Activated CD8-positive, alpha-beta memory T cell treated with anti-CD3 and anti-CD28 coated beads, Interleukin-2, amount 50 U/mL, for 48 hours (primary cell): ENCODE results near the gene ARAP3.

ENCODE experiments used
- DNase-seq: peaks from one replicate; pipeline ENCODE4 v3.0.0-alpha.2; 2020

The ARAP3 gene

DNA sequence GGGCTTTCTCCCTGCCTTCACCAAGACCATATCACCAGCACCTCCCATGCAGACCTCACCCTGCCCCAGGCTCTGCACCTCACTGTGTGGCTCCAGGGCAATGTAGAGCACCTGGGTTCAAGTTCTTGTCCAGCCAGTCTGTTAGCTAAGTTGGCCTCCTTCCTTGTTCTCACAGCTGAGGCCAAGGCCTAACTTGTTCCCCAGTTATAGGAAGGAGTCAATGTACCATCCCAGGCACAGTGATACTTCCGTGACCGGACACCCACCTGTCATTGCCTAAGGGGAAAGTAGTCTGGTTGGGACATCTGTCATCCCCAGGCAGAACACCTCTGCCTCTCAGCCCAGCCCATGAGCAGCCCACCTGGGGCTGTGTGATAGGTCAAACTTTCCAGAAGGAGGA, 14.4 kb upstream of the ARAP3 start:
- DNase-seq: no peak

DNA sequence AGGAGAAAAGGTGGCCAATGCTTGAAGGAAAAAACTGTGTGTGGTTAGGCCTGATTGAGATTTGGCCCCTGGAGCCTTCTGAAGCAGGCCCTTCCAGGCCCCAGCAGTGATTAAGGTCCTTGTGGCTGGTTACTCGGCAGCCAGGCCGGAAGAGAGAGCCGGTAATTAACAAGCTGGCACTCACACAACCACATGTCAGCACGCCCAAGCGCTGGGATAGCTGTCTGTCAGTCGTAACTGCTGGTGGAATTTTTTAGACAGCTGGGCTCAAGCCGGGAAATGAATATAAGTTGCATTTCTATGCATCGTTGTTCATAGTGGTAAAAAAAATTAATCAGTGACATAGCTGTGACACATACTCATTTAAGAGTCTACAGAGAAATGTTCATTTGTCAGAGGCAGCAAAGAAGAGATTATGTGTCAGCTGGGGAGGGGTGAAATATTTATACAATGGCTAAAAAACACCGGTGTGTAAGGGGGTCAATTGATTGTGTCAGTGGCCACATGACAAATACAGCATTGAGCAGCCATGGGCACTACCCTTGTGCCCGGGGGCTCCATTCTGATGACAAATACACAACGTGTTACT, 13.7 kb upstream of the ARAP3 start:
- DNase-seq: no peak

DNA sequence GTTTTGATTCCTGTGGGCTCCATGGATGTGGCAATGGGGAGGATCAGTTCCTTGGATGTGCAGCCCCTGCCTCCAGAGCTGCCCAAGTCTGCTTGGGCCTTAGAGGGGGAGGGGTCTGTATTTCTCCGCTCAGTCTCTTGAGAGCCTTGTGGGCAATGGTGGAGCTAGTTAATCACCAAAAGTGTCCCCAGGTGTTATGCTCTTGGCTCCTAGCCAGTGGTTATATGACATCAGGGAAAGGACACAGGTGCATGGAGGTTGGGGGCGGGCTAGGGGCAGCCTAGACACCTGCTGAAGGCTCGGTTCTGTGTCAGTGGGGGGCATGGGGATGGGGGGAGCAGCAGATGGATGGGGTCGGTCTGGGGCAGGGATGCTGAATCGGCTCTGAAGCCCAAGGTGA, 12.4 kb upstream of the ARAP3 start:
- DNase-seq: no peak

DNA sequence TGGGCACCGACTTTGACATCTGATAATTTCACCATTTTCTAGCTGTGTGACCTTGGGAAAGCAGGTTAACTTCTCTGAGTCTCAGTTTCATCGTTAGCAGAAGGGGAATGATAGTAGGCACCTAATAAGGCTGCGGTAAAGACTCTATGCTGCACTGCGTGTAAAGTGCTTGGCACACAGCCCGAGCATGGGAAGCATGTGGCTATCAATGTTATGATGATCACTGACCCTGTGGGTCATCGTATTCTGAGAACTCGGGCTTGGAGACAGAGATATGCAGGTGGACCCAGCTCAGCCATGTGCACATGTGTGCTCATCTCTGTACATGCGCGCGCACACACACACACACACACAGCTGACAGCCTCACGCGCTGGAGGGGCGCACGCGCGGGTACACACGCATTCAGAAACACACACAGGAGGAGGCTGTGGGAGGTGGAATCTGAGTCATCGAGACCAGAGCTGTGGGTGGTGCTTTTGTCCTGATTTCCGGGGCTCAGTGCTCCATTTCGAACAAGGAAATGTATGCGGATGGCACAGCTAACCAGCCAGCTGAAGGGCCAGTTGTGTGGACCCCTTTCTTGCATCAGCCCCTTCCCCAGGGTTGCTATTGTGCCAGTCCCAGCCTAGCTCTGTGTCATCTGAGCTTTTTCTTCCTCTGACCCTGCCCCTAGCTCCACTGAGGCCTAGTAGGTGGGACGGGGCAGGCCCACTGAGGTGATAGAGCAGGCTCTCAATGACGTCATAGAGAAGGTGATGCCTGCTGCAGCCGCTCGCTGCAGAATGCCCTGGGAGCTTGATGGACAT, 11.1 kb upstream of the ARAP3 start:
- DNase-seq: peak; percentile 82

DNA sequence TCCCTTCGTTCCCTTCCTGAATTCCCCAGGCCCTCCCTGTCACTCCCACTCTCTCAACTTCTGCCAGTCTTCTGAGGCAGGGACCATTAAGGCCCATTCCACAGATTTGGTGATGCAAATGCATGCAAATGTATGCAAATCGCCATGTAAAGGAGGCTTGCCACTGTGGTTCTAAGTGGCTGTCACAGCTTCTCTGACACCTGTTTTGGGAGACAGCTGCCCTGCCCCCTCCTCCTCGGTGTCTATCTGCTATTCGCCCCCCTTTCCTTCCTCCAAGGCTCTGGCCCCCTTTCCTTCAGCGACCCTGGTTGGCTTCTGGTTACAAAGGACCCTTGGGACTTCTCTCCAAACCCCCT, 10.5 kb upstream of the ARAP3 start:
- DNase-seq: no peak

DNA sequence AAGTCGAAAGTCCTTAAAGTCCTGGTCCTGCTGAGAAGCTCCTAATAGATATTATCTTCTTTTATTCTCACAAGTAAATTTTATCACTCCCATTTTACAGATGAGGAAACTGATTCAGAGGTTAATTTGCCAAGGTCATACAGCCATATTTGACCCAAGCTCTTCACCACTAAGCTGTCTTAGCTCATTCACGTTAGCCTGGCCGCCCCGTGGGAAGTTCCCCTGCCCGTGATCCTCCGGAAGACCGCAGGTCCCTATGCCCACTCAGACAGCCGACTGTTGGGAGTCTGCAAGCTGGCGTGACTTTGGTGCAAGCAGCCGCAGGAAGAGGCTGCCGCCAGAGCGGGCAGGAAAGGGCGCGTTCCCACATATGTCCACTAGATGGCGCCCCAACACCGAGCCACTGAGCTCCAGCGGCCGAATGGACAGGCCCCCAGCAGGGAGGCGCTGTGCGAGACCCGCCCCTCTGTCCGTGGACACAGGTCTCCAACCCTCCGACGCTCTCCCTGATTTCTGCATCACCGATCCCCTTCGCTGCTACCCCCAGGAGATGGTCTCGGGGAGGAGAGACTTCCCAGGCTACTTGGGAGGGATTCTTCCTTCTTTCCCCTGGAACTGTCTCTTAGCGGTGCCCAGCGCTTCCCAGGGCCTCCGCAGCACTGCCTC, 10.0 kb upstream of the ARAP3 start:
- DNase-seq: peak; percentile 98

DNA sequence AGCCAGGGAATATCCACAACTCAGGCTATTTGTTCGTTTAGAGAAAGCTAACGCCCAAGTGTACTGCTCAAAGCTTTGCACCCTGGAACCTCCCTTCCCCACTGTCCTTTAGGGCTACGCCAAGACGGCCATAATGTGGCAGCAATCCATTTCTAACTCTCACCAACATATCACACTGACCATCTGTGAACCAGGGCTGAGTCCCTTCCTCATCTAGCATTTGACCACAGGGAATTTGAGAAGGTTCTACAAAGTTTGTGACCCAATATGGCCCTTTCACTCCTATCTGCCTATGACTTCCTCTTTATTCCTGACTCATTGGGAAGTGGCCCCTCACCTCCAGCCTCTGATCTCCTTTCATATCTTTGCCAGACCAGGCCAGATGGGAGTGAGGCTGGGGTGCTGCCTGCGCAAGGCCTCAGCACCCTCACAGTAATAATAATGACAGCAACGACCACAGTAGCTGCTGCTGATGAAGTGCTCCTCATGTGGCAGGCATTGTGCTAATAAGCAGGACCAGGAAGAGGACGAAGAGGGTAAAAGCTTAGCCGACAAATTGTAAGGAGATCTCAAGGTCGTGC, 9.3 kb upstream of the ARAP3 start:
- no peak for DNase-seq

DNA sequence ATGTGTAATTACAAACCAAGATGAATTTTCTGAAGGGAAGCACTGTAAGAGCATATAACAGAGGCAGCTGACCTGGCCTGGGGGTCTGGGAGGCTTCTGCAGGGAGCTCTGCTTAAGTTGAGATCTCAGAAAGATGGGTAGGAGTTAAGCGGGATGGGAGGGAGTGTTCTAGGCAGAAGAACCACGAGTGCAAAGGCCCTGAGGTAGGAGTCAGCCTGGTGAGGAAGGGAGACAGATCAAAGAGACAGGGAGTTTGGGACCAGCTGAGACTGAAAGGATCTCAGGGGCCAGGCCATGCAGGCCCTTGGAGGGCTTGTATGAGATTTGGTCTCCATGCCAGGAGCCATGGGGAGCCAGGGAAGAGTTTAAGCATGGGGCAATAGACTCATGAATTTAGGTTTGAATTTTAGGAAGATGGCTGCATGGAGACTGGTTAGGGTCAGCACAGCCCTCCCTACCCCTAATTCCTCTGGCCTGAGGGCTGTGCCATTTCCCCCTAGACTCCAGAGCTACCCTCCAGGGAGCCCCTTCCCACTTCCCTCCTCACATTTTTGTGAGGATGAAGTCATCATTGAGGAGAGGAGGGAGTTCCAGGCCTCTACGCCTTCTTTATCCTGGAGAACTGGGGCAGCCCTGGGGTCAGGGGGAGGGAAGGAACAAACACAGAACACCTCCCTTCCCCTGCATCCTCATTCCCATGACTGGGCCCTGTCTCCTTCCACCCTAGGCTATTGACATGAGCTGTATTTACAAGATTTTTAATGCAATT, 4.8 kb upstream of the ARAP3 start:
- no peak for DNase-seq

DNA sequence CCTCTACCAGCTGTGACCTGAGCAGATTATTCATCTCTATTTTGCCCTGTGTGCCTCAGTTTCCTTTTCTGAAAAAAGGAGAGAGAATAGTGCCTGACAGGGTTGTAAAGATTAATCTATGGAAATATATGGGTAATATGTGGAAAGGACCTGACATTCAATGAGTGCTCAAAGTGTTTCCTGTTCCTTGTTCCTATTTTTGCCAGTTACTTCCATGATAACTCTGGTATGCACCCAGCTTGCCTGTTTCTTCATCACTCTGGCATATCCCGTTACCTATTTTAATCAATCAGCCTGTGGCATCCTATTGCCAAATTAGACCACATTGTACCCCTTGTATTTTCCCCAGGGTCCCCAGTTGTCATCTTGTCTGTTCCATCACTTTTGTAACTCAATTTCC, 3.6 kb upstream of the ARAP3 start:
- no peak for DNase-seq

DNA sequence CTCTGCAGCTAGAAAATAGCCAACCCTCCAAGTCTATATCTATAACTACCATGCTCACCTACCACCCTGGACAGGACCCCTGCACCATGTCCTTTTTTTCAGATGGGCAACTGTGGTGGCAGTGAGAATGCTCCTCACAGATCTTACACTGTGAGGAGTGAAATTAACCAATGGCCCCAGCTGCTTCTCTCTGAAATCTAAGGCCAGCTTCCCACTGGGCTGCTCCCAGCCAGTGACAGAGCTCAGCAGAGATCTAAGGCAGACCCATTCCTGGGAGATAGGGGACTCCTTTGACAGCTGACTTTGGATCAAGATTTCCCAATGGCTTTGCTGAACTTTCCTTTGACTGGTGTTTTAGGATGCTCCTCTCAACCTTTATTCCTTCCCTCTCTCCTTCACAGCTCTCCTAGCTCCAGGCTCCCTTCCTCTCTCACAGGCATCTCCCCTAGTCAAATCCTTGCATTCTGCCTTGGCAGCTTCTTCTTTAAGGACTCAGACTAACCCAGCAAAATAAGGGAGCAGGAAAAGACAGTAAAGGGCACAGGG, 1.6 kb upstream of the ARAP3 start:
- no peak for DNase-seq

DNA sequence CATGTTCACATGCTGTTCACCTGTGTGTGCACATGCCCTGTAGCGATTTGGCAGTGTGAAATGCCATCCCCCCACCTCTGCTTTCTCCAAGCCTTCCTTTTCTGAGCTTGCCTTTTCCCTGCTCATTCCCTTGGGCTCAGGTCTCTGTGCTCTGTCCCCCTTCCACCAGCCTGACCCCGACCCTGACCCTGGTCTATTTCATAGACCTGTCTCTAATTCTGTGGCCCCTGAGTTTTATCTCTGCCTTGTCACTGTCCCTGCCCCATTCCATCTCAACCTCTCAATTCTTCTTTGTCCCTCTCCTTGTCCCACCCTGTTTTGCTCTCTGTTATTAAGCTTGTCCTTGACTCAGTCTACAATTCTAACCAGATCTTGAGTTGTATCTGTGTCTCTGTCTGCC, 735 bp downstream of the ARAP3 start:
- no peak for DNase-seq

DNA sequence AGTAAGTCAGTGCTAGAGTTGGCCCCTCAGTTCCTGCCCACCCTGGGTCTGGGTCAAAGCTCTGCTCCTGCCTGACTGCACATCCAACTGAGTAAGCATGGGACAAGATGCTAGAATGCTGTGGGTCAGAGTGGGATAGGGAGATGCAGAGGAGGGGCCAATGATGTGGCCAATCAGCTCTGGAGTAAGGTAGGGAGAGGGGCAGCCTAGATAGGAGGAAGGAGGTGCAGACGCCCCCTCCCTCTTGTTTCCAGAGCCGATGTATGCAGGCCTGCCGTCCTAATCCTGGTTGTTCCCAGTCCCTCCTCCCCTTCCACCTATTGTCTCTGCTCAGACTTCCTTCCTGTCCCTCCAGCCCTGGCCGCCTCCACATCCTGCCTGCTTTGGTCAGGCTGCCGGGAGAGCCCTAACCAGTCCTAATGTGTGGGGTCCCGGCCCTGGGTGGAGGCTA, 1.3 kb downstream of the ARAP3 start:
- no peak for DNase-seq

DNA sequence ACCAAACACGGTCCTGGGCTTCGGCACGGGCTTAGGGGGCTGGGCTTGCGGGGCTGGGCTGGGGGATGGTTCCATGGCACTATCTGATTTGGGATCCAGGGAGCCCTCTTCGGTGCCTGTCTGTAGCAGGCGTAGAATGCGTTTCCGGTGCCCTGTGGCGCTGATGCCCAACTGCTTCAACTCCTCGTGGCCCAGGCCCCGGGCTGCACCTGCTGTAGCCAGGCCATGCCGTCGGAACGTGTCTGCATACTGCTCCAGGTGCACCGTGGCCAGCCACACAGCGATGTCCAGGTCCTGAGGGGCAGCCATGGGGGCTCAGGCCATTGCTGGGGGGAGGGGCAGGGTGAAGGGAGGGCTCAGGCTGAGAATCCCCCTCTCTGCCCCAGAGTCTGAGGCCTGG, 1.9 kb downstream of the ARAP3 start:
- DNase-seq: no peak

DNA sequence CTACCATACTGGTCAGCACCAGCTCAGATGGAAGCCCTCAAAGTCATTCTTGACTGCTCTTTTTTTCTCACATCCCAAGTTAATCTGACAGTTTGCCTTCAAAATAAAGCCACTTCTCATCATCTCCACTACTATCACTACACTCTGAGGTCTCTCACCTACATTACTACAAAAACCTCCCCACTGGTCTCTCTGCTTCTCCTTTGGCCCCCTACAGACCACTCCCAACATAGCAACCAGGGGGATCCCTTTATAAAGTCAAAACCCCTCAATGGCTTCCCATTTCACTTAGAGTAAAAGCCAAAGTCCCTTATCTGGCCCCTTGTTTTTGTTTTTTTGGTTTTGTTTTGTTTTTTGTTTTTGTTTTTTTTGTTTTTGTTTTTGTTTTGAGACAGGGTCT, 4.6 kb downstream of the ARAP3 start:
- DNase-seq: no peak

DNA sequence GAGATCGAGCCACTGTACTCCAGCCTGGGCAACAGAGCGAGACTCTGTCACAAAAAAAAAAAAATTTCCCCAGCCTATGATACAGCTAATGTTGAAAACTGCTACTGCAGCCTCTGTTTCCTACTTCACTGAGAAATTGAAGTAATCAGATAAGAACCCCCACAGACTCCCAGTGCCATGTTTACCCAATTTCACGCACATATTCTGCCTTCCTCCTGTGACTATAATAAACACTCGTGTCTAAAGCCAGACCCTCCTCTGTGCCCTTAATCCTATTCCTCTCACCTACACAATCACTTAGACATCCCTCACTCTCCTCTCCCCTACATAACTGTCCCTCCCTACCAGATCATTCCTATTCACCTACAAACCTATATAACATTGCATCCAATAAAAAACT, 6.4 kb downstream of the ARAP3 start:
- no peak for DNase-seq

DNA sequence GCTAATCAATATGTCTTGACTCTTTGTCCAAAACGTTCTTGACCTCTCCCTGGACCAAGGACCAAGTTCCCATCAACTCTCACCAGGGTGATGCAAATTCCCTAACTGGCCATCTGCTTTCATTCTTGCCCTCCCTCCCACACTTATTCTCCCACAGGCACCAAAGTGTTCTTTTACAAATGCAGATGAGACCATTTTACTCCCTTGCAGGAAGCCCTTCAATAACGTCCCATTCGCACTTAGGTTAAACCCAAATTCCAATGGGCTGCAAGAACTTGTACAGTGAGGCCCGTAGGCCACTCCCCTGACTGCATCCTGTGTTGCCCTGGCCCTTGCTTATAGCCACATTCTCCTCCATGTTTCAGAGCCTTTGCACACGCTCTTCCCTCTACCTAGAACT, 7.3 kb downstream of the ARAP3 start:
- DNase-seq: no peak

DNA sequence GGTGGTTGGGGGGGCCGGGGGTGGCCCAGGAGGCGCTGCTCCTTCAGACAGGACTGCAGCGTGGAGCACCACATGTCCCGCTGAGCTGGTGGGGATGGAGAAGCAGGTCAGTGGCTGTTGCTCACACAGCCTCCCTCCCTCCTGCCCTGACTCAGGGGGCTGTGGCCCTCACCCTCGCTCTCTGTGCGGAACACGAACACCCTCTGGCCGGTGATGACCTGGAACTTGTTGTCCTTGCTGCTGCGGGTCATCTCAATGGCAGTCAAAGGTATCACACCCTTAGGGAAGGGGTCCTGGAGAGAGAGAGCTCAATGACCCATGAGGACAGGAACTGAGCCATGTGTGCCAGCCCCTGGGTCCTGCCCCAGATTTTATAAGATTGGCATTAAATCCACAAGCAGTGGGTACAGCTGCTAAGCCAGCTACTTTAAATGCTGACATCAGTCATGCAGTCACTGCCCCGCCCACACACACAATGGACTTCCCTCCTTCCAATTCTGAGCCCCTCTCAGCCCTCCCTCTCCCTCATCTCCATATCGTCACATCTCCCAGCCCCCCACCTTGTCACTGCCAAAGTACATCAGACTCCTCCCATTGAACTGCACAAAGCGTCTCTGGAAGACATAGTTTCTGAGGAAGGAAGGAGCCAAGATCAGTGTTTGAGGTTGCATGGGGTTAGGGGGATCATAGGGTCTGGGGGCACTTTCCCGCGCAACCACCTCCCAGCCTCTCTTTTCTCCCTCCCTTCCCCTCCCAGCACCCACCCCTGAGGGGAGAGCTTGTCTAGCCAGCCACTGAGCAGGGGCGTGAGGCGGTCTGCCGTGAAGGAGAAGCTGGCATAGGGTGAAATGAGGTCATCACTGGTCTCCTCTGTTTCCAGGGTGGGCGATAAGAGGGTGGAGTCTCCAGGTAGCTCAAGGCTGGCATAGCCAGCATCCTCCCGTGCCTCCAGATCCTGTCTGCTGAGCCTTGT, 8.9 kb downstream of the ARAP3 start:
- DNase-seq: no peak

DNA sequence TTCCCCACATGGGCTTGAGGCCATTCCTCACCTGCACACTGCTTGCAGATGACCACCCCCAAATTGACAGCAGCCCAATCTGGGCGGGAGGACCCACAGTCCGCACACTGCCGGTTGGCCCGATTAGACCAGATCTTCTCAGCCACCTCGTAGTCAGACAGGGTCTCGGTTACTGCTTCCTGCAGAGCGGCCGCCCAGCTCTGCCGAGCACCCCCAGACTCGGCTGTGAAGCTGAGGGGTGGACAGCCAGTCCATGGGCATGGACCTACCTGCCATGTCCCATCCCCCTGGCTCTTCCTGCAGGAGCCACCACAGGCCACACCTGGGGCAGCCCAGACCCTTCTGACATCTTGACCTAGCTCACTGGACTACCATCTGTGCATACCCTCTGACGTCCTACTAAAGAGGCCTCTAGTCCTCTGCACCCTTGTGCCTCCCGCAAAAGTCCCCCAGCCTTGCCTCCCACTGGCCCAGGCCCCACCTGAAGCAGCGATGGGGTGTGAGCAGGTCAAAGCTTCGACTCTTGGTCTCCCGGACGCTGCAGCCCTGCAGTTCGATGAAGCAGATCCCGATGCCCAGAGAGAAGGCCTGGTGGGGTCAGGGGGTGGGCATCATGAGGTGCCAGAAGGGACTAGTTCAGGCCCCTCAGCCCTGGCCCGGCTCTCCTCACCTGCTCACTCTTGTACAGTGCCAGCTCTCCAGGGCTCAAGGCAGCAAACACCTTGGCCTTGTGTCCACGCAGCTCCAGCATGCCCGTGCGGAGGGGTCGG, 9.8 kb downstream of the ARAP3 start:
- DNase-seq: no peak

DNA sequence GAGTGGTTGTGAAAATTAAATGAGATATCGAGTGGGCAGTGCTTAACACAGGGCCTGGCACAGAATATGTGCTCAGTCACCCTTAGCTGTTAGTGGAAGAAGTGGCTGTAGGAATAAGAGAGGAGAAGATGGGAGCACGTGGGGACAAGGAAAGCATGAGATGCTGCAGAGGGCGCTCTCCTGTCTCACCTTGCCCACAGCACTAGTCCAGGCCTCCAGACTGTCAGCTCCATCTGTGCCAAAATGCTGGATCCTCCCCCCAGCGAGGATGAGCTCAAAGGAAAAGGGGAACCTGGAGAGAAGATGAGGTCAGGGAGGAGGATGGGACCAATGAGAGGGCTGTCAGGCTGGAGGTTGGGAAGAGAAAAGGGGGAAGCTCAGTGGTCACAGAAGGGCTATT, 12.5 kb downstream of the ARAP3 start:
- DNase-seq: no peak

DNA sequence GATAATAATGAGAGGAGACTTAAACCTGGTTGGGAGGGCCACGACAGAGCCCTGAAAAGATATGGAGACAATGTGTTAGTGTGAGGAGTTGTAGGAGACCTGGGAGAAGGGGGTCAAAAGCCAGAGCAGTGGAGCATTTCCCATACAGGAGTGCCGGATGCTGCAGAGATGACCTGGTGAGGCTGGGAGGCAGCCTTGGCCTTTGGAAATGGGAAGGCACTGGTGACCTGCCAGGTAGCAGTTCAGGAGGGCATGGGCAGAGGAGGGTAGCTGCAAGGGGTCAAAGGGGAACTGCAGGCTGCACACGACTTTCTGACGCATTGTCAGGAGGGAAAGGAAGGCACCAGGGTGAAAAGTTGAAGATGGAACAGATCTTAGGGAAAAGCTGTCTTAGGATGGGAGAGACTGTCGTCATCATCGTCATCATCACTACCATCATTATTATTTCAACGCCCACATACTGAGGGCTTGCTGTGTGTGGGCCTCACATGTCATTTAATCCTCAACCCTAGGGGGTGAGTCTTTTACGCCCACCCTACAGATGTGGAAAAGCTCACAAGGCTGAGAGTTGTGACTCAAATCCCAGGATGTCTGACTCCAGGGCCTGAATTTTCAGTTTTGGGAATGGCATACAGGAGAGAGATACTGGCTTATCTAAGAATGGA, 13.3 kb downstream of the ARAP3 start:
- DNase-seq: no peak
